Dermis blood vessel endothelial cell (primary cell): ENCODE data around the gene RANBP3L. TPM values are rescaled to one million over a fixed set of nuclear protein-coding genes. Genes with fewer than 3 reads are reported as not detected.
"Not testable (repeated sequence)": the region's sequence is repeated elsewhere in the genome, so short reads cannot be mapped to it uniquely, and the experiment has no call there.

Source experiments
- DNase-seq: peaks from one replicate; pipeline ENCODE4 v3.0.0; 2010
- total RNA-seq: library from RNA; depleted of rRNA; stranded (reverse); fragments of >200 nt; gene quantifications from 2 replicates; pipeline ENCODE4 v1.2.3, GENCODE V29; 2014

Gene RANBP3L
- total RNA-seq, 1 donor from 2014 or later, result not detected

DNA sequence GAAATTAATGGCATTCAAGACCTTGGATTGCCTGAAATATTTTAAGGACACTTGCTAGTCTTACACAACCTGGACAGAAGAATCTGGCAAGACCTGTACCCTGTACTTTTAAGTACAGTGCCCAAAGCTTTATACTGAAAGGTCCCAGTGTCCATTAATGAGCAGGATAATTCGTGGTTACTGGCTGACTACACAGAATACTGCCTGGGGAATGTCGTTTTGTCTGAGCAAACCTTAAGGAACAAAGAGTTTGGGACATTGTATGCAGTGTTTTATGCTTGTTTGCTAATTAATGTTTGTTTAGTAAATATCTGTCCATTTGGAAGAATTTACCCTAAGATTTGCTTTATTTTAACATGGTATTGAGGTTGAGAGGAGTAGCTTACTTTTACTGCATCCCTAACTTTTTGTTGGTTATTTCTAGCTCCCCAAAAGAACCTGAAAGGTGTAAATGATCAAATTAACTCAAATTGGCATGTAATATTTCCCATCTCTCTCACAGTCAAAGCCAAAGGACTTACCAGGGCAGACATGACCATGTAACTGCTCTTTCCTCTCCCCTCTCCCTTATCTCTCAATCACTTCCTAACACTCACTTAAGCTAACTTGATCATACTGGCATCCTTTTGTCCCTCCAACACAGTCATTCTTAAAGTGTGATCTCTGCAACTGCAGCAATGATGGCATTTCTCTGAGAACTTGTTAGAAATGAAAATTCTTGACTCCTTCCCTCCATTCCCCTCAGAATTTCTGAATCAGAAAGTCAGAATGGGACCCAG lies 15.7 kb downstream of the RANBP3L start:
- no peak for DNase-seq

DNA sequence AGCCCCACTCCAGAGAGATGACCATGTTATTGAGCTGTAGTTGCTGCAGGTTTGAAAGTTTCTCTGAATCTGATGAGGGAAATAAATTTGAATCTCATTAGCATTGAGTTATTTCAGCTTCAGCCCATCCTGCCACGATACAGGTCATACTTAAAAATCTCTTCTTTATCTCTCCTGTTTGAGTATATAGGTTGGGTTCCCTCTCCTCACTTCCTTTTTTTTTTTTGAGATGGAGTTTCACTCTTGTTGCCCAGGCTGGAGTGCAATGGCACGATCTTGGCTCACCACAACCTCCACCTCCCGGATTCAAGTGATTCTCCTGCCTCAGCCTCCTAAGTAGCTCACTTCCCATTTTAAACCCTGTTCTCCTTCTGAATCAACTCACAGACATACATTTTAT lies 17.9 kb downstream of the RANBP3L start:
- DNase-seq, result not testable (repeated sequence)

GRCh38 chr5:36281626-36282025 lies 20.1 kb downstream of the RANBP3L start:
- DNase-seq, result no peak

DNA sequence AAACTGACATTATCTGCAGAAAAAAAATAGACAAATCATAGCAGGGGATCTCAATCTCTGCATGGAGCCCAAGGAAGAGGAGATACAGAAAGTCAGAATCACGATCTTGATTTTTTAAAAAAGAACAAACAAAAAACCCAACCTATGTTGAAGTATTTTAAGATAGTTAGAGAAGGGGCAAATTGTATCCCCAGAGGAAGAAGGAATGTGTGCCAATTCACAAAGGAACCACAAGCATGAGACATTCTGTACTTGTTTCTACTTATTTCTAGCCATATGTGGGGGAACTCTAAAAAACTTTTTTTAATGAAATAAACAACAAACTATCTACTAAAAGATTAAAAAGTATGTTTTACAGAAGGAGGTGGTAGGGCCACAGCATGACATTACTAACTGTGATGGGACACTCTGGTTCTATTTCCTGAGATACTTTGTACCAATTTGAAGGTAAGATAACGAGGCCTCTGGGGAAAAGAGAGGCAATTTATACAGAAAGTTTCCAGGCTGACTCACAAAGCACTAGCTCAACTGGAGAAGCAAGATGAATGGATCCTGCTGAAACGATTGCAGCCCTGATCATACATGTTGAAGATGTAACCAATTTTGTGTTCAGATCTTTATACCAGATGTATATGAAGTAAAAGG lies 22.5 kb downstream of the RANBP3L start:
- no peak for DNase-seq

- no peak for DNase-seq
Observed at GRCh38 chr5:36277521-36278176, 24.1 kb downstream of the RANBP3L start.

DNA sequence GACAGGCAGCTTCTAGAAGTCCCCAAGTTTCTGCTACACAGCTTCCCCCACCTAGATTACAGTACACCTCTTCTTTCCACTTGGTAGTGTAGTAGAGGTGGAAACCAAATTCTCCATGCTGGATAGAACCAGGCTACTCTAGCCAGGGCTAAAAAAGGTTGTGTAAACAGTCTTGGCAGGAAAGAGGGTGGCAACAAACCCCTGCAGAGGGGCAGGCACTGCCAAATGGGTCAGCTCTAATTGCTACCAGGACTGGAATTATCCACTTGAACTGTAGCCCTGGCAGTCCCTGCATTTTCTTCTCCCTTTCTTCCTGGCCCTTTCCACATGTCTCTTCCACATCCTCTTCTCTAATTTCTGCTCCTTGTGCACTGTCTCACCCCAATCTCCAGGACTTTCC lies 24.8 kb downstream of the RANBP3L start:
- DNase-seq, result no peak

- no peak for DNase-seq
Observed at GRCh38 chr5:36273809-36274526, 27.7 kb downstream of the RANBP3L start.

GRCh38 chr5:36272136-36272690 lies 29.5 kb downstream of the RANBP3L start:
- no peak for DNase-seq

GRCh38 chr5:36270876-36271575 lies 30.7 kb downstream of the RANBP3L start:
- DNase-seq, result no peak

DNA sequence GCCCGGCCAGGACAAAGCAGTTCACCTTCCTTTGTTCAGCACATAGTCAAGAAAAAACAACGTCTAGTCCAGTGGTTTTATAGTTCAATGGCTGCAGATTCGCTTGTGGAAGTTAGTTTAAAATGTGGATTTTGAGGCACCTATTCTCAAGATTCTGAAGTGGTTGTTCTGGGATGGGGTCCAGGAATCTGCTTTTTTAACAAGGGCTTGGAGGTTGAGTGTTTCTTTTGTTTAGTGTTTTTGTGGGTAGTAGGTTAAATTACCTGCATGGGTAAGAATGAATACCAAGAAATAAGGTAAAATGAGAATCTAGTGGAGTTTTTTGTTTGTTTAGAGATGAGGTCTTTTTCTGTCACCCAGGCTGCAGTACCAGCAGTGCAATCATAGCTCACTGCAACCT lies 31.5 kb downstream of the RANBP3L start:
- DNase-seq, result no peak

GRCh38 chr5:36269478-36269877 lies 32.2 kb downstream of the RANBP3L start:
- DNase-seq, result no peak

GRCh38 chr5:36267905-36268304 lies 33.8 kb downstream of the RANBP3L start:
- DNase-seq, result no peak

GRCh38 chr5:36264202-36264760 lies 37.4 kb downstream of the RANBP3L start:
- no peak for DNase-seq

DNA sequence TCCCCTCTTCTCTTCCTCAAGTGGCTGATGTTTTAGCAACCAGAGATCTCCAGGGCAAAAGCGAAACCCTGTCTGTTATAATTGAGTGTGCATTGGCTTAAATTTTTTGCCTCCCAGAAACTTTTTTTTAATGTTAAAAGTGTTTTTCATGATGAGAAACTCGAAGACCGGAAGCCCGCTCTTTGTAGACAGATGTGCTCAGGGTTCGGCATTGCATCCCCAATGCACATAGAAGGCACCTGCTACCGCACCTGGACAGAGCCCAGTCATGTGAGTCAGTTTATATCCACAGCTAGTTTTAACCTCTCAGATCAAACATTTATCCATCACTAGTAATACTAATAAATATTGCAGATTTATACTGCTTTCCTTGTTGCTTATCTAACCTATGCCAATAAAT lies 40.5 kb downstream of the RANBP3L start:
- no peak for DNase-seq

- DNase-seq, result no peak
Observed at GRCh38 chr5:36253575-36253974, 48.1 kb downstream of the RANBP3L start.

GRCh38 chr5:36252722-36253365 lies 48.9 kb downstream of the RANBP3L start:
- no peak for DNase-seq

DNA sequence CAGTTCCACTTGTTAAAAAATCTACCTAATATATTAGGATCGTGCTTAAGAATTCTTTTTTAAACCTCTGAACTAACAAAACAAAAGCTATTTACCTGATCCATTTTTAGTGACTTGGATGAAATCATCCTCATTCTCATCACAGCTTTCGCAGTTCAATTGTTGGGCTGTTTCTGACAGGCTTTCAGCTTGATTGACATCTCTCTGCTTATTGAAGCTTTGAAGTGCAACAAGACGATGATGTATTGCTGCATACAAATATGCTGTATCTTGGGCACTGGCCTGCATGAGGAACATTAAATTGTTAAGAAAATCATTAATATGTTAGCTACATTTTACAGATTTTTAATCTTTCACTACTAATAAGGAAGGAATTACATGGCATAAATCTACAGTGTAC lies 50.5 kb downstream of the RANBP3L start:
- DNase-seq, result no peak

DNA sequence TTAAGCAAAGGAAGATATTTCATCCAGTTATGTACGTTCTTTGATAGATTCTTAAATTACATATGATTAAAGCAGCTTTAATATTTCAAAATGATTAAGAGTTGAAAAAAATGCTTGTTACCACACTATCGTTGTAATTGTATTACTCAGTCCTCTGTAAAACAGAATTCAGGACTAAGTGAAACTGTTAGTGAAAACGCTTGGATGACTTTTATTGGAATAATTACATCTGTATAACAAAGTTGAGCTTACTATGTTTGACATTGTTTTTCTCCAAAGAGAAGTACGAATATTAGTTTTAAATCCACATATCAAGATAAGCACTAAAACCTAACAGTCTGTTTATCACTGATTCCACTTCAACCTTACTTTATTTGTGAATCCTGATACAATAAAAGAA lies 51.3 kb downstream of the RANBP3L start:
- DNase-seq, result no peak

GRCh38 chr5:36246036-36246800 lies 55.5 kb downstream of the RANBP3L start:
- no peak for DNase-seq

DNA sequence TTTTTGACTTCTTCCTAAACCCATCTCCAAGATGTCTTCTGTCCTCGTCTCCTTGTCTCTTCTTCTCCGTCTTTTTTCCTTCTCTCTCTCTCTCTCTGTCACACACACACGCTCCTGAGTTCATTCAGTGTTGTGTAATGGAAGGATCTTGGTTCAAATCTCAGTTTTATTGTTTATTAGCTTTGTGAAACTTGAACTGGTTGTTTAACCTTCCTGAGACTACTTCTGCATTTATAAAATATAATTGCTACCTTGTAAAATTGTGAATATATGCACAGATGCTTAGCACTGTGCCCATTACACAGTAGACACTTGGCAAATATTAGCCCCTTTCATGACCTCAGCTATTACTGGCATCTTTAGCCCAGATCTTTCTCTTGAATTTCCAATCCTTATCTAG lies 57.6 kb downstream of the RANBP3L start:
- DNase-seq, result no peak

DNA sequence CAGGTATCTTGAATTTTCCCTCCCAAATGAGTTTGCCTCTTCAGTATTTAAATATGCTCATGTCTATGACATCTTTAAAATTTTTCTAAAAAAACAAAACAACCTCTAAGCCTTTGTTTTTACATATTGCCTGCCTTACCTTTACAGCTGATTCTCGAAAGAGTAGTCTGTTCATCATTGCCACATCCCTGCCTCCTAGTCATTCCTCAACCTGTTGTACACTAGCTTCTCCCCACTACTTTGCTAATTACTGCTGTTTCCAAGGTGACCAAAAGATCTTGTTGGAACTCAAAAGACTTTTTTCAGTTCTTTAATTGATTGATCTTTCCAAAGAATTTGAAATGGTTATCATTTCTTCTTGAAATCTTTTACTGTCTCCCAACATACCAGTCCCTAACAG lies 58.0 kb downstream of the RANBP3L start:
- DNase-seq, result no peak
